Measurements from ENCODE around the gene WDR93.

Gene WDR93

GRCh38 chr15:89790206-89790605 is 99.6 kb downstream of the WDR93 start:
- peaks cover 0 to 12% (median 7%) of the 10 kb centered on the region in 5 experiments for H3K9me3 ChIP-seq (ENCODE audit: control extremely low read depth in 1 of 5, control insufficient read depth in 4 of 5, insufficient read depth in 2 of 5, low read depth in 1 of 5, low read length in 4 of 5)
- H3K4me3 ChIP-seq (ENCODE audit: control insufficient read depth in 1 of 7, extremely low read depth in 1 of 7, insufficient read depth in 4 of 7, low read depth in 2 of 7, low read length in 6 of 7): no peak overlapping the region
- WGBS (ENCODE audit: insufficient coverage): 84% methylated on average over 6 of the region's 10 CpGs
- peaks cover 11 to 72% (median 42%) of the 10 kb centered on the region in 4 experiments for H3K36me3 ChIP-seq (ENCODE audit: control insufficient read depth in 4 of 4, insufficient read depth in 4 of 4, low read length in 3 of 4)
- CTCF ChIA-PET: interaction anchor here (1.1 kb wide), 1 partner anchor 9 kb away, joined by 3 read pairs; no protein-coding TSS in a partner anchor
- no peaks in the 10 kb centered on the region for H3K4me1 ChIP-seq (ENCODE audit: control extremely low read depth in 1 of 4, control insufficient read depth in 4 of 4, insufficient read depth in 4 of 4, low read length in 3 of 4)
- H3K27me3 ChIP-seq (replicated peaks in 2 of 5; ENCODE audit: control insufficient read depth in 4 of 5, insufficient read depth in 5 of 5, low read length in 4 of 5): no peaks in the 10 kb centered on the region
- no peak overlapping the region for H3K27ac ChIP-seq (ENCODE audit: insufficient read depth in 1 of 2, low read depth in 1 of 2, low read length in 2 of 2, poor library complexity in 1 of 2, severe bottlenecking in 2 of 2)
- POLR2A ChIA-PET: interaction anchor here (1.0 kb wide), 1 partner anchor 15 kb away, joined by 3 read pairs; no protein-coding TSS in a partner anchor
- no peak for DNase-seq

GRCh38 chr15:89790661-89791060 is 100.0 kb downstream of the WDR93 start:
- no peak overlapping the region for H3K4me3 ChIP-seq (ENCODE audit: control insufficient read depth in 1 of 7, extremely low read depth in 1 of 7, insufficient read depth in 4 of 7, low read depth in 2 of 7, low read length in 6 of 7)
- H3K4me1 ChIP-seq (ENCODE audit: control extremely low read depth in 1 of 4, control insufficient read depth in 4 of 4, insufficient read depth in 4 of 4, low read length in 3 of 4): no peaks in the 10 kb centered on the region
- peaks cover 0 to 12% (median 7%) of the 10 kb centered on the region in 5 experiments for H3K9me3 ChIP-seq (ENCODE audit: control extremely low read depth in 1 of 5, control insufficient read depth in 4 of 5, insufficient read depth in 2 of 5, low read depth in 1 of 5, low read length in 4 of 5)
- H3K36me3 ChIP-seq (ENCODE audit: control insufficient read depth in 4 of 4, insufficient read depth in 4 of 4, low read length in 3 of 4): peaks cover 11 to 72% (median 41%) of the 10 kb centered on the region in 4 experiments
- no peaks in the 10 kb centered on the region for H3K27me3 ChIP-seq (replicated peaks in 2 of 5; ENCODE audit: control insufficient read depth in 4 of 5, insufficient read depth in 5 of 5, low read length in 4 of 5)
- ChIA-PET POLR2A (interaction anchor here (1.0 kb wide), 1 partner anchor 15 kb away, joined by 3 read pairs; no protein-coding TSS in a partner anchor), CTCF (interaction anchor here (0.8 to 1.1 kb wide), 2 partner anchors 9 to 36 kb away, joined by 3 read pairs; no protein-coding TSS in a partner anchor)
- no peak overlapping the region for H3K27ac ChIP-seq (ENCODE audit: insufficient read depth in 1 of 2, low read depth in 1 of 2, low read length in 2 of 2, poor library complexity in 1 of 2, severe bottlenecking in 2 of 2)
- WGBS (ENCODE audit: insufficient coverage): over 99% methylated on average over 14 of the region's 16 CpGs
- no peak for DNase-seq

GRCh38 chr15:89792106-89792805 is 101.6 kb downstream of the WDR93 start:
- H3K9me3 ChIP-seq (ENCODE audit: control extremely low read depth in 1 of 5, control insufficient read depth in 4 of 5, insufficient read depth in 2 of 5, low read depth in 1 of 5, low read length in 4 of 5): peaks cover 0 to 12% (median 7%) of the 10 kb centered on the region in 5 experiments
- H3K27me3 ChIP-seq (replicated peaks in 2 of 5; ENCODE audit: control insufficient read depth in 4 of 5, insufficient read depth in 5 of 5, low read length in 4 of 5): no peaks in the 10 kb centered on the region
- H3K36me3 ChIP-seq (ENCODE audit: control insufficient read depth in 4 of 4, insufficient read depth in 4 of 4, low read length in 3 of 4): peaks cover 7 to 80% (median 50%) of the 10 kb centered on the region in 4 experiments
- no peak for DNase-seq
- ChIA-PET CTCF (interaction anchor here (1.0 to 1.1 kb wide), 3 partner anchors 11 to 57 kb away, joined by 3 to 4 read pairs (median 3); no protein-coding TSS in a partner anchor), POLR2A (no interaction called here)
- 94% methylated on average over 14 of the region's 22 CpGs for WGBS (ENCODE audit: insufficient coverage)
- H3K27ac ChIP-seq (ENCODE audit: insufficient read depth in 1 of 2, low read depth in 1 of 2, low read length in 2 of 2, poor library complexity in 1 of 2, severe bottlenecking in 2 of 2): no peak overlapping the region
- H3K4me1 ChIP-seq (ENCODE audit: control extremely low read depth in 1 of 4, control insufficient read depth in 4 of 4, insufficient read depth in 4 of 4, low read length in 3 of 4): no peaks in the 10 kb centered on the region
- no peak overlapping the region for H3K4me3 ChIP-seq (ENCODE audit: control insufficient read depth in 1 of 7, extremely low read depth in 1 of 7, insufficient read depth in 4 of 7, low read depth in 2 of 7, low read length in 6 of 7)
